IPS DF 4.7 (cell line): ENCODE measurements around the gene SAFB.

Experiments used
- DNase-seq: peaks from one replicate; pipeline ENCODE4 v3.0.0-alpha.2; 2013; ENCODE audit warnings: low spot score; ENCODE audit errors: extremely low read depth

The SAFB gene

DNA sequence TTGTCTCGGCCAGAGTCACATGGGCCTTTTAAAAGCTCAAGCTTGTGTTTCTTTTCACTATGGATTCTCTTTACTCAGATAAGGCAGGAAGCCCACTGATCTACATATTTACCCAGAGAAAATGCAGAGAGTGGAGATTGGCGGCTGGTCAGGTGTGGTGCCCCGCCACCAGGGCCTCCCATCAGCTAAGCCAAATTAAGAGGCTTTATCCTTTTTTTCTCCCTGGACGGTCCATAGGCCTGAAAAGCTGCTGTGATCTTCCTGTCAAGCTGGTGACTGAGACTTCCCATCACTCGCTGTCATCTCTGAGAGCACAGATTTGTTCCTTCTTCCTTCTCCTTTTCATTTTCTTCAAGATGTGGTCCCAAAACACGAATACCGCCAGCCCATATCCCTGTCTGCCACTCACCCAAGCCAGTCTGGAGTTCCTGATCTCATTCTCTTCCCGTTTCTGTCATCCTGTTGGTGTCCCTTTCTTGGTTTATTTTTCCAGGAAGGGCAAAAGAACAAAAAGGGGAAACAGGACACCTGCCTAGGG lies 1.9 kb downstream of the SAFB start:
- no peak for DNase-seq

DNA sequence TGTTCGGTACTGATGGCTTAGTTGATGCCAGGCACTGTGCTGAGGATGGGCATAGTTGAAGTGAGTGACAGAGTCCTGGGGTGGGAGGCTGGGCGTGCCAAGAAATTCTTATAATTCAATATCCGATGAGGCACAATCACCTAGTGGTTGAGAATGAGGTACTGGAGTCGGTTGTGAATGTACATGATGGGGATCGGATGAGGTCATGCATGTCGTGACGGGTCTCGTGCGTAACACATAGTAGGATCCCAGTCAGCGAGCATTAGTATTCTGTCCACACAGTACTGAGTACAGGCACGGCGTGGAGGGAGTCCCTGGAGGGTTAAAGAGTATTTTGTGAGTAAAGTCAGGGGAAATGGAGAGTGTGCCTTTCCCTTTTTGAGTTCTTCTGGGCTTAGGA lies 2.8 kb downstream of the SAFB start:
- DNase-seq: no peak

DNA sequence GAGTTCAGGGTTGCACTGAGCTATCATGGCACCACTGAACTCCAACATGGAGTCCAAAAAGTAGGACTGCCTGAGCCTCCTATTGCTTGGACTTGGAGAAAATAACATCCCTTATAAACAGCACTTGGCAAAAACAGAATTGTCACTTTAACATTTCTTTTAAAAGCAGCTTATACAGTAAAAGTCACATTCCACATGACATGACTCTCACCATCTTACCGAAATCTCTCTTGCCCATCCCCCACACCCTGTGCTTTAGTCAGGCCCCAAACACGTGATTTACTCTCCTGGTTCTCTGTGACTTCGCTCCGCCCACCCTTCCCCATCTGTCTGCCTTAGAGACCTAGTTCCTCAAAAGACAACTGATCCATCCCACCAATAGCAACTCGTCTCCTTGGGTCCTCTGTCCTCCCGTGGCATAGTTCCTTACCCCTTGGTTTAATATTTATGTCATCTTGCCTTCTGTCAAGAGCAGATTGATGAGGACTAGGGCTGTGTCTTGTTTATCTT lies 4.6 kb downstream of the SAFB start:
- DNase-seq: no peak

DNA sequence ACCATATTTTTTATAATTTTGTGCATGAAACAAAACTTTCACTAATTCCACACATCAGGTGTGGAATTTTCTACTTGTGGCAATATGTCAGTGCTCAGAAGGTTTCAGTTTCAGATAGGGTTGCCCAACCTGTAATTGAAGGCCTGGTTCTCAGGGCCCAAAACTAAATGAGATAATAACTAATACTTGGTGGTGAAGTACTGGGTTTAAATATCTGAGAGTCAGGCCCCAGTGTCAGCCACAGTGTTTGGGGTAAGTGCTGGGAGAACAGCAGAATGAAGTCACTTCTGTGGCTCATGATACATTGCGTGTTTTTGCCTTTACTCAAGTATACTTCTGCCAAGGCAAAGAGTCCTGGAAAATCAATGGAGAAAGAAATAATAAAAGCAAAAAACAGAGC lies 5.6 kb downstream of the SAFB start:
- no peak for DNase-seq

DNA sequence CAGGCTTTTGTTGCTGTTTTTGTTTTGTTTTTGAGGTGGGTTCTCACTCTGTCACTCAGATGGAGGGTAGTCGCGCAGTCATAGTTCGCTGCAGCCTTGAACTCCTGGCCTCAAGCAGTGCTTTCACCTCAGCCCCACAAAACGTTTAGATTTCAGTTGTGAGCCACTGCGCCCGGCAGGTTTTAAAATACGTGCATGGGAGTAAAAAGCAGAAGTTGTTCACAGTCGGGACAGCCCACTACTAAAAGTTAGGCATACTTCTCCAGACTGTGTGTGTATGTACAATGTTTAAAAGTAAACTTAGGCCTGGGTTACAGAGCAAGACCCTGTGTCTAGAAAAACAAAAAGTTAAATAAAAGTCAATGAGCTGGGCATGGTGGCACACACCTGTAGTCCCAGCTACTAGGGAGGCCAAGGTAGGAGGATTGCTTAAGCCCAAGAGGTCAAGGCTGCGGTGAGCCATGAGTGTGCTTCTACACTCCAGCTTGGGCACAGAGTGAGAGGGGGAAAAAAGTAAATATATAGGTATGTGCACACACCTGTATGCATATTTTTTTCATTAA lies 6.1 kb downstream of the SAFB start:
- DNase-seq: no peak

DNA sequence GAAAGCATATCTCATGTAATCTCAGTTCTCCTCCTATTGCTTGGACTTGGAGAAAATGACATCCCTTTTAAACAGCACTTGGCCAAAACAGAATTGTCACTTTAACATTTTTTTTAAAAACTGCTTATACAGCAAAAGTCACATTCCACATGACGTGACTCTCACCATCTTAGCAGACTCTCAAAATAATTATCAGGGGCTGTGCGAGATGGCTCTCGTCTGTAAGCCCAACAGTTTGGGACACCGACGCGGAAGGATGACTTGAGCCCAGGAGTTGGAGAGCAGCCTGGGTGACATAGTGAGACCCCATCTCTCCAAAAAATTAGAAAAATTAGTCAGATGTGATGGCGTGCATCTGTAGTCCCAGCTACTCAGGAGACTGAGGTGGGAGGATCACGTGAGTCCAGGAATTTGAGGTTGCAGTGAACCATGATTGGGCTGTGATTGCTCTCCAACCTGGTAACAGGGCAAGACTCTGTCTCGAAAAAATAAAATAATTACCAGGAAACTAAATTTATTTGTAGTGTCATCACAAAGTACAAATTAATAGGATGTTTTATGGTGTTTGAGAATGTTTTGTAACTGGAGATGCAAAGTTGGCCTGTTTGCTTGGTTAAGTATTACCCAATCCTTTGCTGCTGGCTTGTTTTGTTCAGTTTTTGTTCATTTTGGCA lies 8.8 kb downstream of the SAFB start:
- no peak for DNase-seq

DNA sequence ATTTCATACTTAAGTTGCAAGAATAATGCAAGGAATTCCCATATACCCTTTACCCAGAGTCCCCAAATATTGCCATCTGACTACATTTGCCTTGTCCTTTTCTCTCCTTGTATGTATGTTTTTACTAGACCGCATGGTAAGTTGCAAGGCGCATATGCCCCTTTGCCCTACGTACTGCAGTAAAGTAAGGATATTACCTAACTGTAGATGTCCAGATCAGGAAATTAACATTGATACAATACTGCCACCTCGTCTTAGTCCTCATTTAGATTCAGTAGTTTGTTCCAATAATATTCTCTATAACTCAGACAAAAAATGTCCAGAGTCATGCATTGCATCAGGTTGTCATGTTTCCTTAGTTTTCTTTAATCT lies 9.3 kb downstream of the SAFB start:
- no peak for DNase-seq

DNA sequence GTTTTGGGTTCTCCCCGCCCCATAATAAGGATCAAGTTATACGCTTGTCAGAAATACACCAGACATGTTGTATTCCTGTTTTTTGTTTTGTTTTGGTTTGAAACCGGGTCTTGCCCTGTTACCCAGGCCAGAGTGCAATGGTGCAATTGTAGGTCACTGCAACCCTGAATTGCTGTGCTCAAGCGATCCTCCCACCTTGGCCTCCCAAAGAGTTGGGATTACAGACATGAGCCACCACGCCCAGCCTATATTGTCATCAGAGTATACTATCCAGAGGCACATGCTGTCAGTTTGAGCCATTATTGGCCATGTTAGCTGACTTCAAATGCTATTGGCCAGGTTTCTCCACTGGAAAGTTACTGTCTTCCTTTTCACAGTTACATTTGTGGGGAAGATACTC lies 9.8 kb downstream of the SAFB start:
- no peak for DNase-seq

DNA sequence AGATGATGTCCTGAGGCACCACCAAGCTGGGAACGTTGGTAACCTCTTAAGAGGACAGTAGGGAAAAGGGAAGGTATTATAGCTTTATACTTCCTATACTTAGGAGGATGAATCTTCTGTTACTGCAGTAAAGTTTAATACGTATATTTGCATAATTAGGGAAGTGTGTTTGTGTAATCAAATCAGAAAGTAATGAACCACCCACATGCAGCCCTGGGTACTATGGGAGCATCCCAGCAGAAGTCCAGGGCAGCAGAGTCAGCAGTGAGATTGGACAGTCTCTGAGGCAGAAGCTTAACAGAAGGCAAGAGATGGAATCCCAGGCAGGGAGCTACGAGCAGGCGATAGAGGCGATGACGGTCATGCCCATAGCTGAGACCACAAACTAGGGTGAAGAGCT lies 12.5 kb downstream of the SAFB start:
- DNase-seq: no peak

DNA sequence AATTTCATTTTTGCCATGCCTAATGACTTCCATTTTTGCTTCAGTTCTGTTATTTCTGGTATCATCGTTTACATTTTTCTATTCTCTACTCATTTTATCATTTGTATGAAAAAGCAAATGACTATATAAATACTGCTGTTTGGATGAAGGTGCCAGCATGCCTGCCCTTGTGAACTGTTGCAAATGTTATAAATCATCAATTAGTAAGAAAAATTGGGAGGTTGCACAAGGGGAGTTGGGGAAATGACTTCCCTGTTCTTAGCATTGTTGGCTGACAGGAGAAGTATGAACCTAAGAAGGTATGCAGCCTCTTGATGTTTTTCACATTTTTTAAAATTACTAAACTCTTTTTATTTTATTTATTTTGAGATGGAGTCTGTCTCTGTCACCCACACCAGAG lies 15.1 kb downstream of the SAFB start:
- no peak for DNase-seq

DNA sequence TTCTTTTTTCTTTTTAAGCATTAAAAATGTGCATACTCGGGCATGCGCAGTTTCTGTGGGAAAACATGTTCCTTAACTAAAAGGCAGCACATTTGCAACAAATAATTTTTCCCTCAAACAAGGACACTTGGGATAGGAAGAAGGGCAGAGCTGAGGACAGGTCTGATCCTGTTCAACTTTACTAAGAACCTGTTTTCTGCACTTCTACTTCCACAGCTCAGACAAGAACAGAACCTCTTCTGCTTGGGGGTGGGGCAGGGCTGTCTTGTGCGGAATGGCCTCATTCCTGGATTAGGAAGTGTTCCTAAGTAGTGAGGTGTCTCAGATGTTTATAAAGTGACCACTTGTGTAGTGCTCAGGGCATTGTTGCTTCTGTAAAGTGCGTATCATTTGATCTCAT lies 18.3 kb downstream of the SAFB start:
- DNase-seq: no peak

DNA sequence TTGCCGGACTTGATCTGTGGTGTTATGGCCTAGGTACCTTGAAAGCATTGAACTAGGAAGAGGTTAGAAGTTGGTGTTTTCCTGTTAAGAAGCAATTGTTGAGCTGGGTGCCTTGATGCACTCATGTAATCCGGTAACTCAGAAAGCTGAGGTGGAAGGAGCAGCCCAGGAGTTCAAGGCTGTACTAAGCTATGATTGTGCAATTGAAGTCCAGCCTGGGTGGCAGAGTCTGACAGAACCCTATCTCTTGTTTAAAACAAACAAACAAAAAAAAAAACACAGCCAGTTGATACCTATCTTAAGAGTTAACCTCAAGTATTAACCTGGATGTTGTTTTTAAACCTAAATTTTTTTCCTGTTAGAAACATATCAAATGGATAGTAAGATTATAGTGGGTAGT lies 19.3 kb downstream of the SAFB start:
- DNase-seq: no peak

DNA sequence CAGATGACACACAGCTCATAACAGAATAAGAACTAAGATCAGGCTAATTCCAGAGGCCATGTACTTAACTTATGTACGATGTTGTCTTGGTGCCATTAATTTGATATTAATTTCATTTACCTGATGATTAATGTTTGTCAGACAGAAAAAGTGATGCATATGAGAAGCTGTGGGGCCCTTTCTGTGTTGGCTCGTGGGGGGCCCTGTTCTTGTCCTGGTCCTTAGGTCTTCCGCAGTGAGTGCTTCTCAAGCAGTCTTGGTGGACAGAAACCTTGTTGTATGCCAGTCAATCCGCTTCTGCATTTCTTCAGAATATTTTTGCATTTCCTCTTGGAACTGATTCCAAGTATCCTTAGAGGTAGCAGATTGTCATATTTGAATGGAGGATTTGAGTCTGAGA lies 20.2 kb downstream of the SAFB start:
- DNase-seq: no peak

DNA sequence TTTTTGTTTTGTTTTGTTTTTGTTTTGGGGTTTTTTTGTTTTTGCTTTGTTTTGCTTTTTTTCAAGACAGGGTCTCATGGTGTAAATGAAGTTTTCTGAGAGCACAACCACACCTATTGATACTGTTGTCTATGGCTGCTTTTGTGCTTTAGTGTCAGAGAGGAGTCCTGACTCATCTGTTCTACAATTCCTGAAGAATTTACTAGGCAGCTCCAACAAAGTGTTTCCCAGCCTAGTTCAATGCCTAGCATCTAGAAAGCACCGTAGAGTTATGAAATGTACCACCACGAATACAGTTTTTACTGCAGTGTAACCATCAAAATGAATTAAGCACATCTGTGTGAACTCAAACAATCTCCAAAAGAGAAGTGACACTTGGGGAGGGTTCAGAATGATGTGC lies 21.2 kb downstream of the SAFB start:
- no peak for DNase-seq

DNA sequence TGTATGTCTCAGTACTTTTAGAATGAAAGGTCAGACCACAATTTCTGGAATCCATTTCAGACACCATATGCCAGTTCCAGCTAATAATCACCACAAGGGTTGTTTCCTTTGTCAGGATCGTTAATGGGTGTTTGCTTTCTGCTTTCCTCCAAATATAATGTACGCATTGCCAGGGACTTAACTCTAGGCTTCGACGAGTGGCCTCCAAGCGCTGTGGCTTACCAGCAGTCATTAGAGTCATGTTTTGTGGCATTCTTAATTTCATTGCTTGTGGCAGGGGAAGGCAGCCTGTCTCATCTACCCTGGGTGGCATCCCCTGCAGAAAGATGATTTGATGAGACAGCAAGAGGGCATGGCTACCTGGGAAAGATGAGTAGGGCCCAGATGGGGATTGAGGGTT lies 22.5 kb downstream of the SAFB start:
- no peak for DNase-seq

DNA sequence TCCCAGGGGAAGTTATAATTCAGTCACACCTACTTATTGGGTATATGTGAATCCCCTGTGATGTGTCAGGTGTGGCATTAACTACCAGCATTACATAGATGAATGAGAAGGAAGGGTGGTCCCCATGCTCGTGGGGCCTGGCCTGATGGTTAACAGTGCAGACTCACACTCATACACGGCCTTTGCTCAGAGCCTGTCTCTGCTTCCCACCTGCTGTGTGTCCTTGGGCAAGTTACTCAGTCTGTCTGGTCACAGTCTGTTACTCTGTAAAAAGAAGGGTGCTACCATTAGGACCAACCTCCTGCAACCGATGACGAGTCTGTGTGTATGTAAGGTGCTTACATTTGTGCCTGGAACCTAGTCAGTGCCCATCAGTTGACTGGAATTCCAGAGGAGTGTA lies 23.8 kb downstream of the SAFB start:
- no peak for DNase-seq

DNA sequence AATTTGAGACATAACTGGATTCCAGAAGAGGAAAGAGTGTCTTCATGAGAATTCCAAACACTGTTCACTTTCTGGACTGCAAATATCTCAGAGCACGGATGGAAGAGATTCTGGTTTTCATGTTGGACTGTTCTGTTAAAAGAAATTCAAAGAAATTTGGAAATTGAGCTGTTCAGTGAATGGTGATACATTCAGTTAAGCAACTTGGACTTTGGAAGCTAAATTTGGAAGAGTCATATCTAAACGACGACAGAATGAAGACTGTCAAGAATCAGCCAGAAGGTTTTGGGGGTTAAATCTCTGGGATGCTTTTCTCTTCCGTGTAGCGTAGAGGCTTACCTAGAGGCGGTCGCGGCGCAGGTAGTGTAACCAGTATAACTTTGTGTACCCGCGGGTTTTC lies 25.6 kb downstream of the SAFB start:
- DNase-seq: no peak

DNA sequence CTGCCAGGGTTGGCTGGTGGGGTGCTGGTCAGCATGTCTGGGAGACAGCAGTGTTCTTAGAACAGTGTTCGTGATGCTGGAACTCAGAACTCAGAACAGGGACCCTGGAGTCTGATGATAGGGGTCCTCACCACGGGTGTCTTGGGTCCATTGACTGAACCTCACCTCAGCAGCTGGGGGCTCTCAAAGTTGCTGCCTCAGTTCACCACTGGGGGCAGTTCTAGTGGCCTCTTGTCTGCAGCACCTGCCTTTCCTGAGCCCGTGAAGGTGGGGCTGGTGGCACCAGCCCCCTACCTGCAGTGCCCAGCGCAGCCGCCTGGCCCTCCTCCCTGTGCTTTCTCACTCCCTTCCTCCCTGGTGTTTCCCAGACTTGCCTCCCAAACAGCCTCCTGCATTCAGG lies 28.5 kb downstream of the SAFB start:
- DNase-seq: no peak

DNA sequence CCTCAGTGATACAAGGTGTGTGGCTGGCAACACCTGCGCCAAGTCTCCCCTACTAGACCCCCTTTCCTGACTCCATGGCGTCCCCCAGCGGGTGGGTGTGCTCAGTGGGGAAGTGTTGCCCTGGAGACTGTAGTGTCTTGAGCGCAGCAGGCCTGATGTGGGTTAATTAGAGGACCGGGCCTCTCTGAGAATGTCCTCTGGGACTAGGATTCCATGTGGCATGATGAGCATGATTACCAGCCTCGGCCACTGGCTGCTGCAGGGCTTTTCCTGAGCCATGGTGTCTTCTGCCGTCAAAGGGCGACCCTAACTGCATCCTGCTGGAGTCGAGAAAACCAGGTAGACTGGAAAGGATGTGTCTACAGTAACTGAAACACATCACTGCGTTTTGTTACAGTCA lies 29.4 kb downstream of the SAFB start:
- no peak for DNase-seq

DNA sequence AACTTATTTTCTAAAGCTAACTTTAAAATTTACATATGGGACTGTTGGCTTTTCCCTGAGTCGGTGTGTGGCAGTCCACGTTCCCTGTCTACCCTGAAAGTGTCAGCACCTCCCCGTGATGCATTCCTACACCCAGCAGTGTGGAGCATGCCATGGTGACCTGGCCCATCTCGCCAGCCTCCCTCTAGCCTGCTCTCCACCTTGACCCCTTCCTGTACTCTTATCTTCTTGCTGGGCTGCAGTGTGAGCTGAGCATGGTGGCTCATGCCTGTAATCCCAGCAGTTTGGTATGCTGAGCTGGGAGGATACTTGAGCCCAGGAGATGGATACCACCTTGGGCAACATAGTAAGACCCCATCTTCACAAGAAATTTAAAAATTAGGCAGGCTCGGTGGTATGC lies 32.0 kb downstream of the SAFB start:
- DNase-seq: no peak

DNA sequence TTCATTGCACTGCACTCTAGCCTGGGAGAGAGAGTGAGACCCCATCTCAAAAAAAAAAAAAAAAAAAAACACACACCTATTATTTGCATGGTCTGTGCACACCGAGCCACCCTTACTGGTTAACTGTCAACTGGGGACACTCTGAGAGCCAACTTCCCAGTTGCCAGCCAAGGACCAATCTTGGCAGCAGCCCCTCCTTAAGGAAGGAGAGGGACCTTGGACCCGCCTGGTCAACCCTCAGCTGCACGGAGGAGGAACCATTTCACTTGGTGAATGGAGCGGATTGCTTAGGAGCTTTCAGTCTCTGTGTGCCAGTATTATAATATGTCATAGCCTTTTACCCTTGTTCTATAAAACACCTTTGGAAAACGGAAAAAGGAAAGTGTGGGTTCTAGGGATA lies 32.5 kb downstream of the SAFB start:
- no peak for DNase-seq

DNA sequence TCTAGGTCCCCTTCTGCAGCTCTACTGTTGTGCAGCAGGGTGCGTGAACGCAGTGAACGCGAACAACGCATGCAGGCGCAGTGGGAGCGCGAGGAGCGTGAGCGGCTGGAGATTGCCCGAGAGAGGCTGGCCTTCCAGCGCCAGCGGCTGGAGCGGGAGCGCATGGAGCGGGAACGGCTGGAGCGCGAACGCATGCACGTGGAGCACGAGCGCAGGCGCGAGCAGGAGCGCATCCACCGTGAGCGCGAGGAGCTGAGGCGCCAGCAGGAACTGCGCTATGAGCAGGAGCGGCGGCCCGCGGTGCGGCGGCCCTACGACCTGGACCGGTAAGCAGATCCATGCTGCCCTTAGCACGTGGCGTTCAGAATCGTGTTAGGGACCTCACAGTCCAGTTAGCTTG lies 38.6 kb downstream of the SAFB start:
- DNase-seq: no peak

DNA sequence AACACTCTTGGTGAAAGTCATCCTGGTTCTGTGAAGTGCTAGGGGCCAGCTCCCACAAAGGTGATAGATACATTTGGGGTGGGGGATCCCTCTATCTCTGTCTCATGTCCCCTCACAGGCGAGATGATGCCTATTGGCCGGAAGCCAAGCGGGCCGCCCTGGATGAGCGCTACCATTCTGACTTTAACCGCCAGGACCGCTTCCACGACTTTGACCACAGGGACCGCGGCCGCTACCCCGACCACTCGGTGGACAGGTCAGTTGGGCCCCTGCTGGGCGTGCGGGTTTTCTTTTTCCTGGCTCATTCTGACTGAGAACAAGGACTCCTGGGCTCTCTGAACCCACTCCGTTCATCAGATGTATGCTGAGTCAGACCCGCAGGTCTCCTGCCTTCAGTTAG lies 41.0 kb downstream of the SAFB start:
- no peak for DNase-seq
